ENCODE measurements around the gene KLK1. TPM values are rescaled to one million over a fixed set of nuclear protein-coding genes. Genes with fewer than 3 reads are reported as not detected.

KLK1 gene
- polyA plus RNA-seq, 2 of the 4 experiments (the other 2 are of a cell fraction), result 0.30 TPM; not detected in 1

DNA sequence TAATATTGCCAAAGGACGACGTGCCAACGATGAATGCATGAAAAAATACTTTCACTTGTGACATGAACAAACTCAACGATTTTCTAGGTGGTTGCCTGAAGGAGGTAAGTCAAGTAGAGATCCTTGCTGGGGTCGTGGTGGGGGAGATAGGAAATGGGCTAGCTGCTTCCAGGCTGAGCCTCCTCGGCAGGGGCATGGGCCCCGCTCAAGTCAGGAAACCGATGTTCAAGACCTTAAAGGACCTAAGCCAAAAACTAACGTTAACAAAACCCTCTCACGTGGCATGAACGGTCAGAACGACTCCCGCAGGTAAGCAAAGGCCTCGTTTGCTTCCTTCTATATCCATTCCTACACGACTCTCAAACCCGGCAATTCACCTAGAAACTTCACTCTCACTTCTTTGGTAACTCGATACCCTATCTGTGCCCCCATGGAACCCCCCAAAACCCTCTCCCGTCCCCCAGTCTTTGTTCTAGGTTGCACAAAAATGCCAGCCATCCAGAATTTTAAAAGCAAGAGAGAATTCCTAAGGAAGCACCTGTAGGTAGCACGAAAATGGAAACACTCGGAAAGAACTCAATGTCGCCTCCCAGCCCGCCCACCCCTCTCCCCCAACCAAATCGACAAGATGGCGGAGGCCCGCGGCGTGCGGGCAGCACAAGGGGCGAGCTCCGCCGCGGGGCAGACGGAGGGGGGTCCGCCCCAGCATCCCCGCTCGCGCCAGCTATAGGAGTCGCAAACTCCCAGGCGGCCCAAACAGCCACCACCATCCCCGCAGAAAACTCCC is 19.8 kb downstream of the KLK1 start:
- Histone ChIP-seq H3K4me3 (peak overlapping the region; percentile 65), H3K27ac (peak overlapping the region; percentile 94 to 95), H3K9me3 (no peaks in the 10 kb centered on the region), H3K4me2 (peak overlapping the region; percentile 94), H3K4me1 (peaks cover 15% of the 10 kb centered on the region)
- TF ChIP-seq CBX2 (IDR thresholded peaks at IDR 0.05; ENCODE audit: borderline replicate concordance, low read depth) (no peak), HOXA7 (CRISPR knock-in tag; IDR thresholded peaks at IDR 0.05) (0 out of 2 replicates have a peak, but pooled peaks have one; percentile 24), RARB (CRISPR knock-in tag; IDR thresholded peaks at IDR 0.05) (0 out of 2 replicates have a peak, but pooled peaks have one; percentile 52)
- ChIA-PET POLR2A (interaction anchor here (0.6 to 2.3 kb wide), 14 partner anchors 9 to 457 kb away, joined by 3 to 26 read pairs (median 5); partner anchors contain the start of gene JOSD2), CTCF (interaction anchor here (1.2 to 4.1 kb wide), 4 partner anchors 11 to 213 kb away, joined by 3 to 19 read pairs (median 8); no protein-coding TSS in a partner anchor)
- ATAC-seq (peak; percentile 48 to 70), DNase-seq (ENCODE audit: low read depth in 1 of 2, low spot score in 1 of 2) (no peak), FAIRE-seq (no peak)
- 1% methylated on average over 40 of the region's 40 CpGs for WGBS (ENCODE audit: missing lambda C conversion rate)

DNA sequence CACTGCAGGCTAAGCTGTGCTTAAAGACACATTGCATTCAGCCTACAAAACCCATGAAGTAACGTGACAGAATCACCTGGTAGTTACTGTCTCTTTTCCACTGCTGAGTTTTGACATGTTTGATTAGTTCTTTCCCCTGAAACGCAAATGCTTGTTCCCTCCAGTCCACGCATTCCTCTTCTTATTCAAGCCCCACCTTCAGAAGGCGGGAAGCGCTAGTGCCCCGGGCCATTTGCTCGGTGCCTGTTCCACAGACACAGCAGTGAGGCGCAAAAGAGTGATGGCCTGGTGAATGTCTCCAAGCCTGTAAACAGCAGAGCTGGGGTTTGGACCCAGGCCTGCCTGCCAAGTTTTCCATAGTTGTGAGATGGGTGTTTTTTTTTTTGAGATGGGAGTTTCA is 22.5 kb downstream of the KLK1 start:
- 88% methylated on average over 8 of the region's 8 CpGs for WGBS (ENCODE audit: missing lambda C conversion rate)
- ChIA-PET CTCF (interaction anchor here (1.0 to 4.1 kb wide), 8 partner anchors 8 to 215 kb away, joined by 3 to 13 read pairs (median 5); no protein-coding TSS in a partner anchor), POLR2A (interaction anchor here (0.7 to 1.2 kb wide), 2 partner anchors 121 to 151 kb away, joined by 3 read pairs; no protein-coding TSS in a partner anchor)
- no peaks in the 10 kb centered on the region for H3K9me3 ChIP-seq
- no peak for TF ChIP-seq CHD4 (IDR thresholded peaks at IDR 0.05; ENCODE audit: borderline replicate concordance)
- no peak for TF ChIP-seq ESRRA (IDR thresholded peaks at IDR 0.05; ENCODE audit: borderline replicate concordance, low read length)
- no peak for TF ChIP-seq BHLHE40 (IDR thresholded peaks at IDR 0.05; ENCODE audit: low read depth, low read length)
- no peak for TF ChIP-seq NFE2L2 (conservative IDR thresholded peaks at IDR 0.05; ENCODE audit: low read length)
- no peak for TF ChIP-seq RCOR1 (IDR thresholded peaks at IDR 0.05; ENCODE audit: low read depth, low read length)
- no peak for FAIRE-seq
- DNase-seq (ENCODE audit: low read depth in 1 of 2, low spot score in 1 of 2), result no peak
- no peak overlapping the region for H3K4me3 ChIP-seq
- peaks cover 15% of the 10 kb centered on the region for H3K4me1 ChIP-seq
- ATAC-seq, result no peak
- no peak overlapping the region for H3K27ac ChIP-seq
- H3K4me2 ChIP-seq, result peak overlapping the region; percentile 5; the same call in 1 of the 3 replicates

DNA sequence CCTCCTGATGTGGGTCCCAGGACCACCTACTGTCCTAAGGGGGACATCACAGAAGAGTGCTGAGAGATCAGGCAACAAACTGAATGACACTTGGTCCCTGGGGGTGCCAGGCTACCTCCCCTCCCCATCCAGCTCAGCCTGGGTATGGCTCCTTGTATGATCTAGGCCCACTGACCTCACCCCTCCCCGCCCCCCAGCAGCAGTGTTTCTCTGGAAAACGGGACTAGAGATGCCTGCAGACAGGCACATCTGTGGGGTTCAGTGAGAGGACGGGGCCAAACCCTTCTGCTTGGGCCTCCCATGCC is 24.1 kb downstream of the KLK1 start:
- no peak overlapping the region for H3K27ac ChIP-seq
- no peak for TF ChIP-seq TFCP2L1 (CRISPR knock-in tag; IDR thresholded peaks at IDR 0.05)
- no peaks in the 10 kb centered on the region for H3K9me3 ChIP-seq
- no peak overlapping the region for H3K4me2 ChIP-seq
- H3K4me1 ChIP-seq, result peaks cover 21% of the 10 kb centered on the region
- no peak overlapping the region for H3K4me3 ChIP-seq
- ATAC-seq, result no peak
- WGBS (ENCODE audit: missing lambda C conversion rate), result 79% methylated on average over 3 of the region's 3 CpGs
- no peak for DNase-seq (ENCODE audit: low read depth in 1 of 2, low spot score in 1 of 2)
- CTCF ChIA-PET, result interaction anchor here (2.2 to 2.9 kb wide), 2 partner anchors 75 to 122 kb away, joined by 9 to 13 read pairs; no protein-coding TSS in a partner anchor
- no peak for FAIRE-seq
- POLR2A ChIA-PET, result no interaction called here

DNA sequence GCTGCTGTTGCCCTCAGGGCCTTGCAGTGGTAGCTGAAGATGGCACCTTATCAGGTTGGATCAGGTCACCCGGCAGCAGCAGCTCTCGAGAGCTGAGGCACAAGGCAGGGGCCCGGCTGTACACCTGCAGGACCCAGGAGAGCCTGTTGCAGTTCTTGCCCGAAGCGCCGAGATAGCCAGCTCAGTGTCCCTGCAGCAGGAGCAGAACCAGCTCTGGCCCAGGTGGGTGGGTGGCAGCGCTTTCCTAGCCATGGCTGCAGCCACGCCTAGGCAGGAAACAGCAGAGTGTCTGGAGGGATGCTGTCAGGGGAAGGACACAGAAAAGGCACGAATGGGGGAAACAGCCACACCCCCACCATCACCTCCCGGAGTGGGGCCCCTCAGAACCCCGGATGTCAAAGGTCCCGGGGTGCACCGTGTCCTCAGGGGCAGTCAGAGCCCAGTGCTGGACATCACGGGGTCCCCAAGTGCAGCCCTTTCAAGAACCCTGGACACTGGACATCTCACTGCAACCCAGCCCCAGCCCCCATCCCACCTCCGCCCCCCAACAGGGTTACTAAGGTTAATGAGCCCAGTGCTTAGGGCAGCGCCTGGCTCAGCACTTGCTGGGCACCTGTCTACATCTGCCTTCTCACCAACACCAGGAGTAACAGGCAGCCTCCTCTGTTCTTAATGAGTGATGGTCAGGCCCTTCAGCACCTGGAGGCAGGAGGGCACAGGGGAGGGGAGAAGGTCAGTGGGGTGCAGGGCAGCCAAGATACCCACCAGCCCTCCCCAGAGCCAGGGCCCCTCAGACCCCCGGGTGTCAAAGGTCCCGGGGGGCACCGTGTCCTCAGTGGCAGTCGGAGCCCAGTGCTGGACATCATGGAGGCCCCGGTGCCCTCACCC is 24.7 kb downstream of the KLK1 start:
- POLR2A ChIA-PET, result interaction anchor here (0.6 to 1.5 kb wide), 2 partner anchors 123 to 288 kb away, joined by 3 to 5 read pairs; partner anchors contain the start of gene JOSD2
- Histone ChIP-seq H3K4me2 (no peak overlapping the region), H3K4me1 (peaks cover 24% of the 10 kb centered on the region), H3K9me3 (no peaks in the 10 kb centered on the region), H3K4me3 (no peak overlapping the region), H3K27ac (no peak overlapping the region)
- no peak for ATAC-seq
- FAIRE-seq, result no peak
- DNase-seq (ENCODE audit: low read depth in 1 of 2, low spot score in 1 of 2), result no peak
- TF ChIP-seq ZNF302 (CRISPR knock-in tag; IDR thresholded peaks at IDR 0.05) (no peak), KDM5A (IDR thresholded peaks at IDR 0.05) (no peak), MAZ (IDR thresholded peaks at IDR 0.05; ENCODE audit: borderline replicate concordance, low read depth, low read length) (no peak), CBX2 (IDR thresholded peaks at IDR 0.05; ENCODE audit: borderline replicate concordance, low read depth) (no peak), HOXA7 (CRISPR knock-in tag; IDR thresholded peaks at IDR 0.05) (no peak), CHD2 (IDR thresholded peaks at IDR 0.05; ENCODE audit: low read length, partially characterized antibody) (no peak), ZSCAN20 (CRISPR knock-in tag; IDR thresholded peaks at IDR 0.05) (no peak), FOSB (CRISPR knock-in tag; IDR thresholded peaks at IDR 0.05) (no peak), ZC3H11A (IDR thresholded peaks at IDR 0.05) (no peak), MYC (IDR thresholded peaks at IDR 0.05; ENCODE audit: borderline replicate concordance, low read length) (no peak), KDM1A (IDR thresholded peaks at IDR 0.05; ENCODE audit: low read depth) (no peak), ESRRA (IDR thresholded peaks at IDR 0.05; ENCODE audit: borderline replicate concordance, low read length) (no peak)
- TF ChIP-seq, protein P1, sequence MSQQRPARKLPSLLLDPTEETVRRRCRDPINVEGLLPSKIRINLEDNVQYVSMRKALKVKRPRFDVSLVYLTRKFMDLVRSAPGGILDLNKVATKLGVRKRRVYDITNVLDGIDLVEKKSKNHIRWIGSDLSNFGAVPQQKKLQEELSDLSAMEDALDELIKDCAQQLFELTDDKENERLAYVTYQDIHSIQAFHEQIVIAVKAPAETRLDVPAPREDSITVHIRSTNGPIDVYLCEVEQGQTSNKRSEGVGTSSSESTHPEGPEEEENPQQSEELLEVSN (IDR thresholded peaks at IDR 0.05; ENCODE audit: borderline replicate concordance, low read depth), result no peak
- 90% methylated on average over 14 of the region's 21 CpGs for WGBS (ENCODE audit: missing lambda C conversion rate)
- CTCF ChIA-PET, result interaction anchor here (1.0 to 11.9 kb wide), 5 partner anchors 10 to 124 kb away, joined by 3 to 121 read pairs (median 10); partner anchors contain the start of gene CLEC11A
